Thyroid gland (tissue), 4 donors: Measurements from ENCODE around the gene PHF21B.

ENCODE experiments used
- CTCF ChIP-seq, 6 experiments: fragments of 200-600 bp in 3 of 6; fragments of 450-650 bp in 3 of 6; sonication (generic) in 3 of 6; IDR thresholded peaks; one replicate each; pipeline ENCODE4 v1.5.1; 2016 to 2019; ENCODE audit warnings: antibody characterized with exemption in 6 of 6, mild to moderate bottlenecking in 2 of 6, inconsistent platforms in 1 of 6, moderate library complexity in 1 of 6
- POLR2A ChIP-seq, 2 donors: fragments of 450-650 bp; IDR thresholded peaks; one replicate each; pipeline ENCODE4 v1.6.1; 2017; ENCODE audit warnings: antibody characterized with exemption in 2 of 2, mild to moderate bottlenecking in 2 of 2, moderate library complexity in 1 of 2

- no peak for TF ChIP-seq CTCF (IDR thresholded peaks at IDR 0.05)
- no peak for TF ChIP-seq POLR2A (IDR thresholded peaks at IDR 0.05)
These were observed 55.7 kb downstream of the PHF21B start for GRCh38 chr22:44954149-44954548.
